HG03108 (cell line): ENCODE measurements around the gene WASHC2C.
"Not testable (repeated sequence)": the region's sequence is repeated elsewhere in the genome, so short reads cannot be mapped to it uniquely, and the experiment has no call there.

Experiments used
- ATAC-seq: cut with Tn5 transposase; IDR thresholded peaks from one replicate; pipeline ENCODE4 v1.9.1; 2021; ENCODE audit warnings: moderate library complexity; ENCODE audit not compliant: unreplicated experiment

The WASHC2C gene

GRCh38 chr10:45768334-45768733 lies 41.3 kb downstream of the WASHC2C start:
- not testable (repeated sequence) for ATAC-seq

- ATAC-seq = not testable (repeated sequence)
Measured at GRCh38 chr10:45771757-45772461, 44.8 kb downstream of the WASHC2C start.

GRCh38 chr10:45786217-45786616 lies 59.2 kb downstream of the WASHC2C start:
- not testable (repeated sequence) for ATAC-seq

- not testable (repeated sequence) for ATAC-seq
Measured at GRCh38 chr10:45787212-45787741, 60.2 kb downstream of the WASHC2C start.

- not testable (repeated sequence) for ATAC-seq
Measured at GRCh38 chr10:45789991-45790390, 62.9 kb downstream of the WASHC2C start.

- not testable (repeated sequence) for ATAC-seq
Measured at GRCh38 chr10:45790694-45791426, 63.8 kb downstream of the WASHC2C start.

GRCh38 chr10:45794761-45795160 lies 67.7 kb downstream of the WASHC2C start:
- ATAC-seq = not testable (repeated sequence)

- ATAC-seq = not testable (repeated sequence)
Measured at GRCh38 chr10:45803060-45804010, 76.3 kb downstream of the WASHC2C start.

GRCh38 chr10:45804996-45805395 lies 77.9 kb downstream of the WASHC2C start:
- not testable (repeated sequence) for ATAC-seq

GRCh38 chr10:45809837-45810236 lies 82.8 kb downstream of the WASHC2C start:
- ATAC-seq = no peak

GRCh38 chr10:45811075-45811474 lies 84.0 kb downstream of the WASHC2C start:
- no peak for ATAC-seq

- ATAC-seq = not testable (repeated sequence)
Measured at GRCh38 chr10:45812959-45813358, 85.9 kb downstream of the WASHC2C start.

GRCh38 chr10:45814146-45814545 lies 87.1 kb downstream of the WASHC2C start:
- not testable (repeated sequence) for ATAC-seq

GRCh38 chr10:45817130-45817859 lies 90.2 kb downstream of the WASHC2C start:
- no peak for ATAC-seq

GRCh38 chr10:45817912-45818311 lies 90.8 kb downstream of the WASHC2C start:
- no peak for ATAC-seq

- ATAC-seq = no peak
Measured at GRCh38 chr10:45819552-45819951, 92.5 kb downstream of the WASHC2C start.

GRCh38 chr10:45820107-45820830 lies 93.2 kb downstream of the WASHC2C start:
- not testable (repeated sequence) for ATAC-seq

GRCh38 chr10:45822918-45823317 lies 95.9 kb downstream of the WASHC2C start:
- ATAC-seq = not testable (repeated sequence)
